ENCODE measurements around the gene LYST.
"Not testable (repeated sequence)": the region's sequence is repeated elsewhere in the genome, so short reads cannot be mapped to it uniquely, and the experiment has no call there.

LYST gene

GRCh38 chr1:235767795-235768194, 98.9 kb downstream of the LYST start:
- TF ChIP-seq CTCF (IDR thresholded peaks at IDR 0.05; ENCODE audit: extremely low read depth, insufficient read depth, missing control alignments): no peak
- DNase-seq (ENCODE audit: low spot score): peak; percentile 39
- in situ Hi-C loops (cut with MboI; ENCODE audit: low pct_unique_long_range_greater_than_20kb, low sequenced_read_pairs, unreplicated experiment): no loop called here

GRCh38 chr1:235766794-235767285, 99.9 kb downstream of the LYST start:
- in situ Hi-C loops (cut with MboI; ENCODE audit: low pct_unique_long_range_greater_than_20kb, low sequenced_read_pairs, unreplicated experiment): no loop called here
- TF ChIP-seq CTCF (IDR thresholded peaks at IDR 0.05; ENCODE audit: extremely low read depth, insufficient read depth, missing control alignments): no peak
- DNase-seq (ENCODE audit: low spot score): no peak

GRCh38 chr1:235763962-235764361, 102.7 kb downstream of the LYST start:
- in situ Hi-C loops (cut with MboI; ENCODE audit: low pct_unique_long_range_greater_than_20kb, low sequenced_read_pairs, unreplicated experiment): no loop called here
- TF ChIP-seq CTCF (IDR thresholded peaks at IDR 0.05; ENCODE audit: extremely low read depth, insufficient read depth, missing control alignments): no peak
- peak; percentile 15 for DNase-seq (ENCODE audit: low spot score)

- in situ Hi-C loops (cut with MboI; ENCODE audit: low pct_unique_long_range_greater_than_20kb, low sequenced_read_pairs, unreplicated experiment): no loop called here
- no peak for DNase-seq (ENCODE audit: low spot score)
- no peak for TF ChIP-seq CTCF (IDR thresholded peaks at IDR 0.05; ENCODE audit: extremely low read depth, insufficient read depth, missing control alignments)
Observed at GRCh38 chr1:235759336-235759735, 107.4 kb downstream of the LYST start.

GRCh38 chr1:235758931-235759330, 107.8 kb downstream of the LYST start:
- TF ChIP-seq CTCF (IDR thresholded peaks at IDR 0.05; ENCODE audit: extremely low read depth, insufficient read depth, missing control alignments): no peak
- in situ Hi-C loops (cut with MboI; ENCODE audit: low pct_unique_long_range_greater_than_20kb, low sequenced_read_pairs, unreplicated experiment): no loop called here
- no peak for DNase-seq (ENCODE audit: low spot score)

GRCh38 chr1:235757587-235758096, 109.1 kb downstream of the LYST start:
- no peak for DNase-seq (ENCODE audit: low spot score)
- no peak for TF ChIP-seq CTCF (IDR thresholded peaks at IDR 0.05; ENCODE audit: extremely low read depth, insufficient read depth, missing control alignments)
- in situ Hi-C loops (cut with MboI; ENCODE audit: low pct_unique_long_range_greater_than_20kb, low sequenced_read_pairs, unreplicated experiment): no loop called here

GRCh38 chr1:235754186-235754585, 112.5 kb downstream of the LYST start:
- in situ Hi-C loops (cut with MboI; ENCODE audit: low pct_unique_long_range_greater_than_20kb, low sequenced_read_pairs, unreplicated experiment); DNase-seq (ENCODE audit: low spot score): not testable (repeated sequence)
